Measurements from ENCODE around the gene CLCF1. TPM values are rescaled to one million over a fixed set of nuclear protein-coding genes. Genes with fewer than 3 reads are reported as not detected.

Gene CLCF1
- total and polyA plus RNA-seq, 10 of the 15 experiments (the other 5 are each of a cell fraction or from before 2014, with no cell fraction given): 0.16 to 2.1 (median 0.63) TPM; not detected in 1

DNA sequence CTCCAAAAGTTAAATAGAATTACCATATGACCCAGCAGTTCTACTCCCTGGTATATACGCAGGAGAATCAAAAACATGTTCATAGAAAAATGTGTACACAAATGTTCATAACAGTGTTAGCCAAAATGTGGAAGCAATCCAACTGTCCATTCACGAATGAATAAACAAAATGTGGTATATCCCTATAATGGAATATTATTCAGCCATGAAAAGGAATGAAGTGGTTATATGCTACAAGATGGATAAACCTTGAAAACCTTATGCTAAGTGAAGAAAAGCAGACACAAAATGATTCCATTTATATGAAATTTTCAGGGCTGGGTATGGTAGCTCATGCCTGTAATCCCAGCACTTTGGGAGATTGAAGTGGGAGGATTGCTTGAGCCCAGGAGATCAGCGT, 36.1 kb downstream of the CLCF1 start (continued):
- TF ChIP-seq, protein P1, sequence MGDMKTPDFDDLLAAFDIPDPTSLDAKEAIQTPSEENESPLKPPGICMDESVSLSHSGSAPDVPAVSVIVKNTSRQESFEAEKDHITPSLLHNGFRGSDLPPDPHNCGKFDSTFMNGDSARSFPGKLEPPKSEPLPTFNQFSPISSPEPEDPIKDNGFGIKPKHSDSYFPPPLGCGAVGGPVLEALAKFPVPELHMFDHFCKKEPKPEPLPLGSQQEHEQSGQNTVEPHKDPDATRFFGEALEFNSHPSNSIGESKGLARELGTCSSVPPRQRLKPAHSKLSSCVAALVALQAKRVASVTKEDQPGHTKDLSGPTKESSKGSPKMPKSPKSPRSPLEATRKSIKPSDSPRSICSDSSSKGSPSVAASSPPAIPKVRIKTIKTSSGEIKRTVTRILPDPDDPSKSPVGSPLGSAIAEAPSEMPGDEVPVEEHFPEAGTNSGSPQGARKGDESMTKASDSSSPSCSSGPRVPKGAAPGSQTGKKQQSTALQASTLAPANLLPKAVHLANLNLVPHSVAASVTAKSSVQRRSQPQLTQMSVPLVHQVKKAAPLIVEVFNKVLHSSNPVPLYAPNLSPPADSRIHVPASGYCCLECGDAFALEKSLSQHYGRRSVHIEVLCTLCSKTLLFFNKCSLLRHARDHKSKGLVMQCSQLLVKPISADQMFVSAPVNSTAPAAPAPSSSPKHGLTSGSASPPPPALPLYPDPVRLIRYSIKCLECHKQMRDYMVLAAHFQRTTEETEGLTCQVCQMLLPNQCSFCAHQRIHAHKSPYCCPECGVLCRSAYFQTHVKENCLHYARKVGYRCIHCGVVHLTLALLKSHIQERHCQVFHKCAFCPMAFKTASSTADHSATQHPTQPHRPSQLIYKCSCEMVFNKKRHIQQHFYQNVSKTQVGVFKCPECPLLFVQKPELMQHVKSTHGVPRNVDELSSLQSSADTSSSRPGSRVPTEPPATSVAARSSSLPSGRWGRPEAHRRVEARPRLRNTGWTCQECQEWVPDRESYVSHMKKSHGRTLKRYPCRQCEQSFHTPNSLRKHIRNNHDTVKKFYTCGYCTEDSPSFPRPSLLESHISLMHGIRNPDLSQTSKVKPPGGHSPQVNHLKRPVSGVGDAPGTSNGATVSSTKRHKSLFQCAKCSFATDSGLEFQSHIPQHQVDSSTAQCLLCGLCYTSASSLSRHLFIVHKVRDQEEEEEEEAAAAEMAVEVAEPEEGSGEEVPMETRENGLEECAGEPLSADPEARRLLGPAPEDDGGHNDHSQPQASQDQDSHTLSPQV (IDR thresholded peaks at IDR 0.05): no peak
- TF ChIP-seq, protein P2, sequence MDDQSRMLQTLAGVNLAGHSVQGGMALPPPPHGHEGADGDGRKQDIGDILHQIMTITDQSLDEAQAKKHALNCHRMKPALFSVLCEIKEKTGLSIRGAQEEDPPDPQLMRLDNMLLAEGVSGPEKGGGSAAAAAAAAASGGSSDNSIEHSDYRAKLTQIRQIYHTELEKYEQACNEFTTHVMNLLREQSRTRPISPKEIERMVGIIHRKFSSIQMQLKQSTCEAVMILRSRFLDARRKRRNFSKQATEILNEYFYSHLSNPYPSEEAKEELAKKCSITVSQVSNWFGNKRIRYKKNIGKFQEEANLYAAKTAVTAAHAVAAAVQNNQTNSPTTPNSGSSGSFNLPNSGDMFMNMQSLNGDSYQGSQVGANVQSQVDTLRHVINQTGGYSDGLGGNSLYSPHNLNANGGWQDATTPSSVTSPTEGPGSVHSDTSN (IDR thresholded peaks at IDR 0.05; ENCODE audit: insufficient replicate concordance, low read depth, low read length): no peak
- no peak for TF ChIP-seq NFXL1 (IDR thresholded peaks at IDR 0.05; ENCODE audit: borderline replicate concordance)
- TF ChIP-seq, protein P3, sequence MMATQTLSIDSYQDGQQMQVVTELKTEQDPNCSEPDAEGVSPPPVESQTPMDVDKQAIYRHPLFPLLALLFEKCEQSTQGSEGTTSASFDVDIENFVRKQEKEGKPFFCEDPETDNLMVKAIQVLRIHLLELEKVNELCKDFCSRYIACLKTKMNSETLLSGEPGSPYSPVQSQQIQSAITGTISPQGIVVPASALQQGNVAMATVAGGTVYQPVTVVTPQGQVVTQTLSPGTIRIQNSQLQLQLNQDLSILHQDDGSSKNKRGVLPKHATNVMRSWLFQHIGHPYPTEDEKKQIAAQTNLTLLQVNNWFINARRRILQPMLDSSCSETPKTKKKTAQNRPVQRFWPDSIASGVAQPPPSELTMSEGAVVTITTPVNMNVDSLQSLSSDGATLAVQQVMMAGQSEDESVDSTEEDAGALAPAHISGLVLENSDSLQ (IDR thresholded peaks at IDR 0.05): no peak
- TF ChIP-seq, protein P4, sequence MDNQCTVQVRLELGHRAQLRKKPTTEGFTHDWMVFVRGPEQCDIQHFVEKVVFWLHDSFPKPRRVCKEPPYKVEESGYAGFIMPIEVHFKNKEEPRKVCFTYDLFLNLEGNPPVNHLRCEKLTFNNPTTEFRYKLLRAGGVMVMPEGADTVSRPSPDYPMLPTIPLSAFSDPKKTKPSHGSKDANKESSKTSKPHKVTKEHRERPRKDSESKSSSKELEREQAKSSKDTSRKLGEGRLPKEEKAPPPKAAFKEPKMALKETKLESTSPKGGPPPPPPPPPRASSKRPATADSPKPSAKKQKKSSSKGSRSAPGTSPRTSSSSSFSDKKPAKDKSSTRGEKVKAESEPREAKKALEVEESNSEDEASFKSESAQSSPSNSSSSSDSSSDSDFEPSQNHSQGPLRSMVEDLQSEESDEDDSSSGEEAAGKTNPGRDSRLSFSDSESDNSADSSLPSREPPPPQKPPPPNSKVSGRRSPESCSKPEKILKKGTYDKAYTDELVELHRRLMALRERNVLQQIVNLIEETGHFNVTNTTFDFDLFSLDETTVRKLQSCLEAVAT (IDR thresholded peaks at IDR 0.05): no peak
- no peak for TF ChIP-seq JUND (IDR thresholded peaks at IDR 0.05; ENCODE audit: low read depth, low read length)
- TF ChIP-seq, protein P5, sequence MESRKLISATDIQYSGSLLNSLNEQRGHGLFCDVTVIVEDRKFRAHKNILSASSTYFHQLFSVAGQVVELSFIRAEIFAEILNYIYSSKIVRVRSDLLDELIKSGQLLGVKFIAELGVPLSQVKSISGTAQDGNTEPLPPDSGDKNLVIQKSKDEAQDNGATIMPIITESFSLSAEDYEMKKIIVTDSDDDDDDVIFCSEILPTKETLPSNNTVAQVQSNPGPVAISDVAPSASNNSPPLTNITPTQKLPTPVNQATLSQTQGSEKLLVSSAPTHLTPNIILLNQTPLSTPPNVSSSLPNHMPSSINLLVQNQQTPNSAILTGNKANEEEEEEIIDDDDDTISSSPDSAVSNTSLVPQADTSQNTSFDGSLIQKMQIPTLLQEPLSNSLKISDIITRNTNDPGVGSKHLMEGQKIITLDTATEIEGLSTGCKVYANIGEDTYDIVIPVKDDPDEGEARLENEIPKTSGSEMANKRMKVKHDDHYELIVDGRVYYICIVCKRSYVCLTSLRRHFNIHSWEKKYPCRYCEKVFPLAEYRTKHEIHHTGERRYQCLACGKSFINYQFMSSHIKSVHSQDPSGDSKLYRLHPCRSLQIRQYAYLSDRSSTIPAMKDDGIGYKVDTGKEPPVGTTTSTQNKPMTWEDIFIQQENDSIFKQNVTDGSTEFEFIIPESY (IDR thresholded peaks at IDR 0.05): no peak
- TF ChIP-seq FOS (IDR thresholded peaks at IDR 0.05; ENCODE audit: borderline replicate concordance, extremely low read depth, insufficient read length): no peak
